Measurements from ENCODE around the gene TRAPPC11.

Gene TRAPPC11

DNA sequence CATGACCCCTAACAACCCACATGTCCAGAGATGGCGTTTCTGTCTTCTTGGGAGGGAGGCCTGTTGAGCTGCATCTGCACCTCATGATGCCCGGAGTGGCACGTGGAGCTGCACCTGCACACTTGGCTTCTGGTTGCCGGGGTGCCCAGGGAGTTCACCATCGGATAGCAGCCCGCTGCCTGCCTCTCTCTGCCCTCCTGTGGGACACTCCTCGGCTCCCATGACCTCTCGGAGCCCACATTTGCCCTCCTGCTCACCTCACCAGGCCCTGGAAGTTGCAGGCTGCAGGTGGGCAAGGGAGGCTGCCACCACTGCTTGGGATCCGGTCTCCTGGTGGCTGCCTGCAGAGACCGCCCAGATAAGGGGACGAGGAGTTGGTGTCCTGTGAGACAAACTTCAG, 74.1 kb downstream of the TRAPPC11 start:
- Histone ChIP-seq H3K4me1 (ENCODE audit: control insufficient read depth, insufficient read depth, low read length) (no peaks in the 10 kb centered on the region), H3K9me3 (ENCODE audit: control insufficient read depth in 2 of 2, low read length in 2 of 2) (no peaks in the 10 kb centered on the region), H3K4me3 (ENCODE audit: low read length in 2 of 2) (no peak overlapping the region), H3K9ac (ENCODE audit: low read length in 2 of 2) (no peak overlapping the region), H3K36me3 (ENCODE audit: control insufficient read depth in 2 of 2, insufficient read depth in 2 of 2, low read length in 2 of 2) (no peaks in the 10 kb centered on the region), H3K27me3 (ENCODE audit: control insufficient read depth in 1 of 2, insufficient read depth in 2 of 2, low read length in 2 of 2) (no peaks in the 10 kb centered on the region), H3K27ac (ENCODE audit: low read length) (no peak overlapping the region)

GRCh38 chr4:183738081-183738673, 79.1 kb downstream of the TRAPPC11 start:
- Histone ChIP-seq H3K27me3 (ENCODE audit: control insufficient read depth in 1 of 2, insufficient read depth in 2 of 2, low read length in 2 of 2) (no peaks in the 10 kb centered on the region), H3K4me3 (ENCODE audit: low read length in 2 of 2) (no peak overlapping the region), H3K9me3 (ENCODE audit: control insufficient read depth in 2 of 2, low read length in 2 of 2) (no peaks in the 10 kb centered on the region), H3K36me3 (ENCODE audit: control insufficient read depth in 2 of 2, insufficient read depth in 2 of 2, low read length in 2 of 2) (no peaks in the 10 kb centered on the region), H3K4me1 (ENCODE audit: control insufficient read depth, insufficient read depth, low read length) (no peaks in the 10 kb centered on the region), H3K9ac (ENCODE audit: low read length in 2 of 2) (no peak overlapping the region), H3K27ac (ENCODE audit: low read length) (no peak overlapping the region)

DNA sequence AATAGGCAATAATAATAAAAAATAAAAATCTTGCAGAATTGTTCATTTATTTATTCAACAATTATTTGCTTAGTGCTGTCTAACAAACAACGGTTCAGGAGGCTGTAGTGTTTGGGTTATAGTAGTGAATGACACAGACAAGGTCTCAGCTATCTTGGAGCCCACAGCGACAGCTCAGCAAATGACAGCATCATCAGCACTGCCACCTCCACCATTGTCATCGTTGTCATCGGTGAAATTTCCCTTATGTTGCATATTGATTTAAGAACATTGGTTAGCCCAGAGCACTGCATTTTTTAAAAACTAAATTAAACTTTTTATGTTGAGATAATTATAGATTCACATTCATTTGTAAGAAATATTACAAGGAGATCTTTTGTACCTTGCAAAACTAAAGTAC, 79.9 kb downstream of the TRAPPC11 start:
- Histone ChIP-seq H3K27me3 (ENCODE audit: control insufficient read depth in 1 of 2, insufficient read depth in 2 of 2, low read length in 2 of 2) (no peaks in the 10 kb centered on the region), H3K27ac (ENCODE audit: low read length) (no peak overlapping the region), H3K9me3 (ENCODE audit: control insufficient read depth in 2 of 2, low read length in 2 of 2) (no peaks in the 10 kb centered on the region), H3K9ac (ENCODE audit: low read length in 2 of 2) (no peak overlapping the region), H3K4me1 (ENCODE audit: control insufficient read depth, insufficient read depth, low read length) (no peaks in the 10 kb centered on the region), H3K36me3 (ENCODE audit: control insufficient read depth in 2 of 2, insufficient read depth in 2 of 2, low read length in 2 of 2) (no peaks in the 10 kb centered on the region), H3K4me3 (ENCODE audit: low read length in 2 of 2) (no peak overlapping the region)

DNA sequence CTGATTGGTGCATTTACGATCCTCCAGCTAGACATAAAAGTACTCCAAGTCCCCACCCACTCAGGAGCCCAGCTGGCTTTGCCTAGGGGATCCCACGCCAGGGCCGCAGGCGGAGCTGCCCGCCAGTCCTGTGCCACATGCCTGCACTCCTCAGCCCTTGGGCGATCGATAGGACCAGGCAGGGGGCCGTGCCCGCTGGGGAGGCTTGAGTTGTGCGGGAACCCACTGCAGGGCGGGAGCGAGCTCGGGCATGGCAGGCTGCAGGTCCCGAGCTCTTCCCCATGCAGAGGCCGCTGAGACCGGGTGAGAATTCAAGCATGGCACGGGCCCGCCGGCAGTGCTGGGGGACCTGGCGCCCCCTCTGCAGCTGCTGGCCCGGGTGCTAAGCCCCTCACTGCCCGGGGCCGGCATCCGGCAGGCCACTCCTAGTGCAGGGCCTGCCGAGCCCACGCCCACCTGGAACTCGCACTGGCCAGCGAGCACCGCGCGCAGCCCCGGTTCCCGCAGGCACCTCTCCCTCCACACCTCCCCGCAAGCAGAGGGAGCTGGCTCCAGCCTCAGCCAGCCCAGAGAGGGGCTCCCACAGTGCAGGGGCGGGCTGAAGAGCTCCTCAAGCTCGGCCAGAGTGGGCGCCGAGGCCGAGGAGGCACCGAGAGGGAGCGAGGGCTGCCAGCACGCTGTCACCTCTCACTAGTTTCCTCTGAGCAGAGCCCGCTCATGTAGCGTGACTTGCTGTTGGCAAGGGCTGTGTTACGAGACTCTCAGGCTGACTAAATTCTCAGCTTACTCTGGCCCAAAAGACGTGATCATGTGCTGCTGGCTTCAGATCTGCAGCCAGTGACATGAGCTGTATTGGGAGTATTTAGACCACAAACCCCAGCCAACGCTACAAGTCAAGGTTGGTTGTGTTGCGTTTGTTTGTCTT, 87.5 kb downstream of the TRAPPC11 start:
- no peaks in the 10 kb centered on the region for H3K27me3 ChIP-seq (ENCODE audit: control insufficient read depth in 1 of 2, insufficient read depth in 2 of 2, low read length in 2 of 2)
- H3K27ac ChIP-seq (ENCODE audit: low read length), result no peak overlapping the region
- H3K4me1 ChIP-seq (ENCODE audit: control insufficient read depth, insufficient read depth, low read length), result peaks cover 4% of the 10 kb centered on the region
- H3K4me3 ChIP-seq (ENCODE audit: low read length in 2 of 2), result no peak overlapping the region
- H3K9ac ChIP-seq (ENCODE audit: low read length in 2 of 2), result no peak overlapping the region
- H3K36me3 ChIP-seq (ENCODE audit: control insufficient read depth in 2 of 2, insufficient read depth in 2 of 2, low read length in 2 of 2), result no peaks in the 10 kb centered on the region
- H3K9me3 ChIP-seq (ENCODE audit: control insufficient read depth in 2 of 2, low read length in 2 of 2), result no peaks in the 10 kb centered on the region

DNA sequence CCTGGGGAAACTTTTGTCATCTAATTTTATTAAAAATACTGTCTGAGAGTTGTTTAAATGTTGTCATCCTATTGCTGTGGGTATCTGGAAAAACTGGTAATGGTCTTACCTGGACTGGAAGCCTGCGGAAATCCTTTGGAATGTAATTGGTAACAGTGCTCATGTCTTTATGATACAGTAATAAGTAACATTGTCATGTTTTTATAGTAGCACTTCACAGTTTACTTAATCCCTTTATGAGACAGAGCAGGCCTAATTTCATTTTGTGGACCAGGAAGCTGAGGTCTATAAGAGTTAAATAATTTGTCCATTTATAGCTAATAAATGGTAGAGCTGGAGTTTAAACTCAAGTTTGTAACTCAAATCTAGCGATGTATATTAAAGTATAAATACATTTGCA, 88.3 kb downstream of the TRAPPC11 start:
- no peak overlapping the region for H3K9ac ChIP-seq (ENCODE audit: low read length in 2 of 2)
- no peaks in the 10 kb centered on the region for H3K9me3 ChIP-seq (ENCODE audit: control insufficient read depth in 2 of 2, low read length in 2 of 2)
- no peaks in the 10 kb centered on the region for H3K27me3 ChIP-seq (ENCODE audit: control insufficient read depth in 1 of 2, insufficient read depth in 2 of 2, low read length in 2 of 2)
- H3K4me1 ChIP-seq (ENCODE audit: control insufficient read depth, insufficient read depth, low read length), result peaks cover 4% of the 10 kb centered on the region
- H3K4me3 ChIP-seq (ENCODE audit: low read length in 2 of 2), result no peak overlapping the region
- no peak overlapping the region for H3K27ac ChIP-seq (ENCODE audit: low read length)
- H3K36me3 ChIP-seq (ENCODE audit: control insufficient read depth in 2 of 2, insufficient read depth in 2 of 2, low read length in 2 of 2), result no peaks in the 10 kb centered on the region

- peaks cover 4% of the 10 kb centered on the region for H3K4me1 ChIP-seq (ENCODE audit: control insufficient read depth, insufficient read depth, low read length)
- no peak overlapping the region for H3K27ac ChIP-seq (ENCODE audit: low read length)
- no peak overlapping the region for H3K9ac ChIP-seq (ENCODE audit: low read length in 2 of 2)
Observed at GRCh38 chr4:183747931-183748670, 89.0 kb downstream of the TRAPPC11 start.

GRCh38 chr4:183751106-183751505, 92.0 kb downstream of the TRAPPC11 start:
- H3K9ac ChIP-seq (ENCODE audit: low read length in 2 of 2), result no peak overlapping the region
- no peak overlapping the region for H3K4me3 ChIP-seq (ENCODE audit: low read length in 2 of 2)
- no peaks in the 10 kb centered on the region for H3K9me3 ChIP-seq (ENCODE audit: control insufficient read depth in 2 of 2, low read length in 2 of 2)
- H3K36me3 ChIP-seq (ENCODE audit: control insufficient read depth in 2 of 2, insufficient read depth in 2 of 2, low read length in 2 of 2), result no peaks in the 10 kb centered on the region
- H3K4me1 ChIP-seq (ENCODE audit: control insufficient read depth, insufficient read depth, low read length), result peaks cover 4% of the 10 kb centered on the region
- H3K27ac ChIP-seq (ENCODE audit: low read length), result no peak overlapping the region
- peaks cover 0 to 4% of the 10 kb centered on the region in 2 donors for H3K27me3 ChIP-seq (ENCODE audit: control insufficient read depth in 1 of 2, insufficient read depth in 2 of 2, low read length in 2 of 2)

More at GRCh38 chr4:183747931-183748670, 89.0 kb downstream of the TRAPPC11 start:
- H3K4me3 ChIP-seq (ENCODE audit: low read length in 2 of 2), result no peak overlapping the region
- H3K27me3 ChIP-seq (ENCODE audit: control insufficient read depth in 1 of 2, insufficient read depth in 2 of 2, low read length in 2 of 2), result no peaks in the 10 kb centered on the region
- no peaks in the 10 kb centered on the region for H3K36me3 ChIP-seq (ENCODE audit: control insufficient read depth in 2 of 2, insufficient read depth in 2 of 2, low read length in 2 of 2)
- H3K9me3 ChIP-seq (ENCODE audit: control insufficient read depth in 2 of 2, low read length in 2 of 2), result no peaks in the 10 kb centered on the region

DNA sequence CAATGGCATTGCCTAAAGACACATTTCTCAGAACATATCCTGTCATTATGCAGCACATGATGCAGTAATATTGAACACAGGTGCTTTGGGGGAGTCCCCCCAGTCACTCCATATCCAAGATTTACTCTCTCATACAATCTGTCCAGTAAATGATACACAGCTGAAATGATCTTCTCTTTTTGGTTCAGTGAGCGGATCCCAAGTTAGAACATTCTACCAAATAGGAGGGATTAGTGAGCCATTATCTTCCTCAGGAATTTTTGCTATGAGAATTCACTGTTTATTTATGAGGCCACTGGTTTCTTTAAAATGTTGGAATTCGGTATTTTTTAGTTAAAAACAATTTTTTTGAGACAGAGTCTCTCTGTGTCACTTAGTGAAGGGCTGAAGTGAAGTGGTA, 96.5 kb downstream of the TRAPPC11 start:
- Histone ChIP-seq H3K9me3 (ENCODE audit: control insufficient read depth in 2 of 2, low read length in 2 of 2) (no peaks in the 10 kb centered on the region), H3K27ac (ENCODE audit: low read length) (no peak overlapping the region), H3K4me1 (ENCODE audit: control insufficient read depth, insufficient read depth, low read length) (no peaks in the 10 kb centered on the region), H3K36me3 (ENCODE audit: control insufficient read depth in 2 of 2, insufficient read depth in 2 of 2, low read length in 2 of 2) (no peaks in the 10 kb centered on the region), H3K9ac (ENCODE audit: low read length in 2 of 2) (no peak overlapping the region), H3K27me3 (ENCODE audit: control insufficient read depth in 1 of 2, insufficient read depth in 2 of 2, low read length in 2 of 2) (peaks cover 0 to 5% of the 10 kb centered on the region in 2 donors), H3K4me3 (ENCODE audit: low read length in 2 of 2) (no peak overlapping the region)

GRCh38 chr4:183757060-183757459, 98.0 kb downstream of the TRAPPC11 start:
- H3K27me3 ChIP-seq (ENCODE audit: control insufficient read depth in 1 of 2, insufficient read depth in 2 of 2, low read length in 2 of 2), result peaks cover 0 to 5% of the 10 kb centered on the region in 2 donors
- H3K9ac ChIP-seq (ENCODE audit: low read length in 2 of 2), result no peak overlapping the region
- no peak overlapping the region for H3K27ac ChIP-seq (ENCODE audit: low read length)
- no peak overlapping the region for H3K4me3 ChIP-seq (ENCODE audit: low read length in 2 of 2)
- no peaks in the 10 kb centered on the region for H3K4me1 ChIP-seq (ENCODE audit: control insufficient read depth, insufficient read depth, low read length)
- H3K36me3 ChIP-seq (ENCODE audit: control insufficient read depth in 2 of 2, insufficient read depth in 2 of 2, low read length in 2 of 2), result no peaks in the 10 kb centered on the region
- H3K9me3 ChIP-seq (ENCODE audit: control insufficient read depth in 2 of 2, low read length in 2 of 2), result no peaks in the 10 kb centered on the region

GRCh38 chr4:183758061-183758757, 99.1 kb downstream of the TRAPPC11 start:
- H3K4me1 ChIP-seq (ENCODE audit: control insufficient read depth, insufficient read depth, low read length), result no peaks in the 10 kb centered on the region
- H3K27ac ChIP-seq (ENCODE audit: low read length), result no peak overlapping the region
- H3K9ac ChIP-seq (ENCODE audit: low read length in 2 of 2), result no peak overlapping the region
- peaks cover 0 to 5% of the 10 kb centered on the region in 2 donors for H3K27me3 ChIP-seq (ENCODE audit: control insufficient read depth in 1 of 2, insufficient read depth in 2 of 2, low read length in 2 of 2)
- H3K9me3 ChIP-seq (ENCODE audit: control insufficient read depth in 2 of 2, low read length in 2 of 2), result no peaks in the 10 kb centered on the region
- no peaks in the 10 kb centered on the region for H3K36me3 ChIP-seq (ENCODE audit: control insufficient read depth in 2 of 2, insufficient read depth in 2 of 2, low read length in 2 of 2)
- no peak overlapping the region for H3K4me3 ChIP-seq (ENCODE audit: low read length in 2 of 2)
